Measurements from ENCODE around the gene JAKMIP2. TPM values are rescaled to one million over a fixed set of nuclear protein-coding genes. Genes with fewer than 3 reads are reported as not detected.

JAKMIP2 gene
- total and polyA plus RNA-seq, 9 donors, result 0.10 to 7.0 (median 0.24) TPM

DNA sequence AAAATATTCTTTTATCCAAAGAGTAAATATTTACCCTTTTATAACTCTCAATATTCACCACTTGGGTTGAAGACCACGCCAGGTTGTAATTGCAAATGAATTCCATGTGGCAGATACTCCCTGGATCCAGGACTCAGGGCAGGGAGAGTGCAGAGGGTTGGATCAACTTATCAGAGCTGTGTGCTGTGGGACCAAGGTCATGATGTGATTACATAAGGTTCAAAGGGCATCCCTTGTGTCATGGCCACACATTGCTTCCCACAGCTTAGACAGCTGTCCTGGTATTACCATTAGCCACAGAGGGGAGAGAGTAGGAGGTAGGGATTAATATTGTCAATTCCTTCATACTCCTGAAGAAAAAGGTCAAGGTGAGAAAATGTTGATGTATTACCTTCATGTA, 133.9 kb downstream of the JAKMIP2 start:
- H3K27me3 ChIP-seq, result no peaks in the 10 kb centered on the region
- 72 to 88% (median 88%) methylated on average over 1 of the region's 1 CpG for WGBS, 3 donors
- no peak overlapping the region for H3K27ac ChIP-seq
- no peaks in the 10 kb centered on the region for H3K36me3 ChIP-seq
- H3K4me1 ChIP-seq (ENCODE audit: insufficient read depth), result no peaks in the 10 kb centered on the region
- DNase-seq, result no peak
- intact Hi-C loops (cut with DNase I), result no loop called here
- no peak for TF ChIP-seq POLR2A (IDR thresholded peaks at IDR 0.05)
- no peak for TF ChIP-seq CTCF (IDR thresholded peaks at IDR 0.05)
- TF ChIP-seq EP300 (IDR thresholded peaks at IDR 0.05), result no peak
- no peaks in the 10 kb centered on the region for H3K9me3 ChIP-seq
- no peak overlapping the region for H3K4me3 ChIP-seq

DNA sequence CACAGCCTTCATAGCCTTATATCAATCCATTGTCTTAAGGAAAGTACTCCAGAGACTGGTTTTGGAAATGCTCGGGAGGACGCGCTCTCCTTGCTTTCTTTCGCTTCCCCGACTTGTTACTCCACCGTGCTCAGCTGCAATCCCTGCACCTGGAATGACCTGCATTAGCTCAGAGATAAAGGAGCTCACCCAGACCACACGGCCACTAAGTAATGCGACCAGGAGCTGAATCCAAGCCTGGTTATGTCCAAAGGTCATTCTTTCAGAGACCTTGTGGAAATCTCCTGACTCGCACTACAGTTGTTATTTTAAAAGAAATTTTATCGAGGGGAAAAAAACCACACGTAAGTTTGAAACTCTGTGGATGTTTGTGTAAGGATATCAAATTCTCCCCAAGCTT, 137.3 kb downstream of the JAKMIP2 start:
- Histone ChIP-seq H3K4me3 (no peak overlapping the region), H3K36me3 (no peaks in the 10 kb centered on the region), H3K27ac (no peak overlapping the region), H3K9me3 (no peaks in the 10 kb centered on the region), H3K4me1 (ENCODE audit: insufficient read depth) (no peaks in the 10 kb centered on the region), H3K27me3 (no peaks in the 10 kb centered on the region)
- no peak for TF ChIP-seq EP300 (IDR thresholded peaks at IDR 0.05)
- TF ChIP-seq POLR2A (IDR thresholded peaks at IDR 0.05), result no peak
- TF ChIP-seq CTCF (IDR thresholded peaks at IDR 0.05), result no peak
- DNase-seq, result no peak
- 19 to 67% (median 41%) methylated on average over 11 of the region's 11 CpGs for WGBS, 3 donors
- intact Hi-C loops (cut with DNase I), result no loop called here

- no peak overlapping the region for H3K27ac ChIP-seq
- H3K4me1 ChIP-seq (ENCODE audit: insufficient read depth), result no peaks in the 10 kb centered on the region
- no peaks in the 10 kb centered on the region for H3K9me3 ChIP-seq
- no peaks in the 10 kb centered on the region for H3K27me3 ChIP-seq
- no peak for DNase-seq
- TF ChIP-seq EP300 (IDR thresholded peaks at IDR 0.05), result no peak
- no peak for TF ChIP-seq CTCF (IDR thresholded peaks at IDR 0.05)
- no peak for TF ChIP-seq POLR2A (IDR thresholded peaks at IDR 0.05)
- intact Hi-C loops (cut with DNase I), result no loop called here
- no peaks in the 10 kb centered on the region for H3K36me3 ChIP-seq
- WGBS, 3 donors, result 47 to 71% (median 61%) methylated on average over 1 of the region's 1 CpG
- H3K4me3 ChIP-seq, result no peak overlapping the region
Measured at GRCh38 chr5:147644460-147644859, 138.1 kb downstream of the JAKMIP2 start.

DNA sequence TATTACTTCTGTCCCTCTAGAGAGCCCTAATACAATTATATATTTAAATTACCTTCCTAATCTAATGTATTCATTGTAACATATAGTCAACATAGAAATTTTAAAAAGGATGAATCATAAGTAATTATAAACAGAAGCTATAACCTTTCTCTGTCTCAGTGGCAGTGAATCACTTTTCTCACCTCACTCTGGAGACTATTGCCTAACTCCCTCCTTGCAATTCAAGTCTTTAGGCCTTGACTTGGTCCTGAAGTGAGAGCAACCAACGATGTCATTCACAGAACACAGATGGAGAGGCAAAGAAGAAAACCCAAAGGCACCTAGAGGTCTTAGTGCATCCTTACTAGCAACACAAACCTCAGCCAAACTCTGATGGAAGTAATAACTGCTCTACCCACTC, 139.4 kb downstream of the JAKMIP2 start:
- no peak for DNase-seq
- Histone ChIP-seq H3K27ac (no peak overlapping the region), H3K36me3 (no peaks in the 10 kb centered on the region), H3K4me1 (ENCODE audit: insufficient read depth) (no peaks in the 10 kb centered on the region), H3K4me3 (no peak overlapping the region), H3K27me3 (no peaks in the 10 kb centered on the region), H3K9me3 (no peaks in the 10 kb centered on the region)
- WGBS, 3 donors, result 80 to 85% (median 83%) methylated on average over 1 of the region's 1 CpG
- TF ChIP-seq POLR2A (IDR thresholded peaks at IDR 0.05), result no peak
- no peak for TF ChIP-seq CTCF (IDR thresholded peaks at IDR 0.05)
- no peak for TF ChIP-seq EP300 (IDR thresholded peaks at IDR 0.05)
- intact Hi-C loops (cut with DNase I), result no loop called here

- Histone ChIP-seq H3K27ac (no peak overlapping the region), H3K9me3 (no peaks in the 10 kb centered on the region), H3K27me3 (no peaks in the 10 kb centered on the region), H3K36me3 (no peaks in the 10 kb centered on the region), H3K4me3 (no peak overlapping the region), H3K4me1 (ENCODE audit: insufficient read depth) (no peaks in the 10 kb centered on the region)
- DNase-seq, result no peak
- no peak for TF ChIP-seq CTCF (IDR thresholded peaks at IDR 0.05)
- no peak for TF ChIP-seq POLR2A (IDR thresholded peaks at IDR 0.05)
- no peak for TF ChIP-seq EP300 (IDR thresholded peaks at IDR 0.05)
- intact Hi-C loops (cut with DNase I), result no loop called here
- 84 to 89% (median 89%) methylated on average over 3 of the region's 3 CpGs for WGBS, 3 donors
Measured at GRCh38 chr5:147642666-147643065, 139.9 kb downstream of the JAKMIP2 start.

All from ovary (tissue), 9 donors.